Activated CD4-positive, alpha-beta T cell treated with anti-CD3 and anti-CD28 coated beads, Interleukin-2, amount 10 ng/mL, durations not matched to agents 24 days and 14 days (primary cell): ENCODE measurements around the gene SUGCT. TPM values are rescaled to one million over a fixed set of nuclear protein-coding genes. Genes with fewer than 3 reads are reported as not detected.

ENCODE experiments used
- DNase-seq: peaks from one replicate; pipeline ENCODE4 v3.0.0; 2022
- H3K27ac Mint-ChIP-seq: one replicate; pipeline ENCODE4 v1.8.0; 2022; ENCODE audit warnings: mild to moderate bottlenecking, mixed read lengths
- H3K27me3 Mint-ChIP-seq: one replicate; pipeline ENCODE4 v1.8.0; 2022; ENCODE audit warnings: mixed read lengths
- H3K36me3 Mint-ChIP-seq: one replicate; pipeline ENCODE4 v1.8.0; 2022; ENCODE audit warnings: low read depth, mild to moderate bottlenecking, mixed read lengths
- H3K4me1 Mint-ChIP-seq: one replicate; pipeline ENCODE4 v1.8.0; 2021; ENCODE audit warnings: mixed read lengths
- H3K4me3 Mint-ChIP-seq: one replicate; pipeline ENCODE4 v1.8.0; 2022; ENCODE audit warnings: mild to moderate bottlenecking, moderate library complexity, mixed read lengths
- H3K9me3 Mint-ChIP-seq: one replicate; pipeline ENCODE4 v1.8.0; 2021; ENCODE audit warnings: mixed read lengths
- intact Hi-C: fragments of 100-400 bp; cut with micrococcal nuclease; formaldehyde crosslinking; loops from one replicate; pipeline ENCODE4 v1.15.1; 2023
- total RNA-seq: library from RNA; stranded (reverse); gene quantifications from 2 replicates; pipeline ENCODE4 v1.2.3, GENCODE V29; 2022

The SUGCT gene
- total RNA-seq, 1 donor from 2014 or later: 0.91 TPM

GRCh38 chr7:40760293-40760964, 625.6 kb downstream of the SUGCT start:
- intact Hi-C loops: no loop called here
- Mint-ChIP-seq H3K4me3 (no peak overlapping the region), H3K4me1 (no peaks in the 10 kb centered on the region), H3K9me3 (no peaks in the 10 kb centered on the region), H3K27me3 (no peaks in the 10 kb centered on the region), H3K36me3 (no peaks in the 10 kb centered on the region), H3K27ac (no peak overlapping the region)
- DNase-seq: no peak

DNA sequence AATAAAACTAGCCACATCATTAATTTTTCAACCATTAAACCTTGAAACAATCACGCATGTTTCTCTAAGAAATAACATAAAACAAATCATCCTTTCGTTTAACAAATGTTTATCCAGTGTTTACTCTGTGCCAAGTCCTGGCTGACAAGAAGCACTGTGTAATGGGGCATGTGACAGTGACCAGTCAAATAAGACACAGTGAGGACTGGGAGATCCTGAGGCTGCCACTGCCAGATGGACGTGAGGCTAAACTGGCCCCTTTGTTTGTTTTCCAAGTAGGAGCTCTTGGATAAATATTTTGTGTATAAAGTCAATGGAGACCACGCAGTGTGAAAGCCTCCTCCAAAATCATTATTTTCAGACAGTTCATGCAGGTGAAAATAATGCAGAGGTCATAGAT, 626.2 kb downstream of the SUGCT start:
- no peaks in the 10 kb centered on the region for H3K36me3 Mint-ChIP-seq
- no peaks in the 10 kb centered on the region for H3K9me3 Mint-ChIP-seq
- intact Hi-C loops: no loop called here
- no peak overlapping the region for H3K27ac Mint-ChIP-seq
- no peak overlapping the region for H3K4me3 Mint-ChIP-seq
- DNase-seq: no peak
- no peaks in the 10 kb centered on the region for H3K27me3 Mint-ChIP-seq
- no peaks in the 10 kb centered on the region for H3K4me1 Mint-ChIP-seq

GRCh38 chr7:40761762-40762560, 627.2 kb downstream of the SUGCT start:
- no peak overlapping the region for H3K4me3 Mint-ChIP-seq
- no peak for DNase-seq
- intact Hi-C loops: no loop called here

GRCh38 chr7:40763319-40764287, 628.8 kb downstream of the SUGCT start:
- Mint-ChIP-seq H3K9me3 (no peaks in the 10 kb centered on the region), H3K27me3 (no peaks in the 10 kb centered on the region), H3K36me3 (no peaks in the 10 kb centered on the region), H3K27ac (no peak overlapping the region), H3K4me3 (no peak overlapping the region), H3K4me1 (no peaks in the 10 kb centered on the region)
- intact Hi-C loops: no loop called here
- DNase-seq: no peak

More at GRCh38 chr7:40761762-40762560, 627.2 kb downstream of the SUGCT start:
- H3K4me1 Mint-ChIP-seq: no peaks in the 10 kb centered on the region
- H3K36me3 Mint-ChIP-seq: no peaks in the 10 kb centered on the region
- H3K27ac Mint-ChIP-seq: no peak overlapping the region
- no peaks in the 10 kb centered on the region for H3K27me3 Mint-ChIP-seq
- H3K9me3 Mint-ChIP-seq: no peaks in the 10 kb centered on the region

- Mint-ChIP-seq H3K4me1 (no peaks in the 10 kb centered on the region), H3K27me3 (no peaks in the 10 kb centered on the region), H3K36me3 (no peaks in the 10 kb centered on the region), H3K4me3 (no peak overlapping the region), H3K27ac (no peak overlapping the region), H3K9me3 (no peaks in the 10 kb centered on the region)
- no peak for DNase-seq
- intact Hi-C loops: no loop called here
These were observed 630.8 kb downstream of the SUGCT start for GRCh38 chr7:40765639-40766038.

DNA sequence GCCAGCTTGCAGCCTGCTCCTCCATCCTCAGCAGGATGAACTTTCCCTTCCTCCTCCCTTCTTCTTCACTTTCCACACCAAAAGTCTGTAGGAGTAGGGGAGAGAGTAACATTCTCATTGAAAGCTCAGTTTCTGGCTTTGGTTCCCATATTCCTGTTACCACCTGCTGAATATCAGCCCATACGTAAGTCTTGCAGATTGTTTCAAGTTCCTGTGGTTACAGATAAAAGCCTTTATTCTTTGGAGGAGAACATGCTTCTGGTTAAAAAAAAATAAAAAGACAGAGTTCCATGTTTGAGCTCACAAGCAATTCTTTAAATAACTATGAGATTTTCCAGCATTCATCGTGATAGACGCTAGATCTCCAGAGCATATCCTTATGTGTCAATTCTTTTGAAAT, 637.3 kb downstream of the SUGCT start:
- Mint-ChIP-seq H3K27ac (no peak overlapping the region), H3K36me3 (no peaks in the 10 kb centered on the region), H3K9me3 (no peaks in the 10 kb centered on the region), H3K27me3 (no peaks in the 10 kb centered on the region), H3K4me3 (no peak overlapping the region), H3K4me1 (no peaks in the 10 kb centered on the region)
- intact Hi-C loops: no loop called here
- DNase-seq: no peak

DNA sequence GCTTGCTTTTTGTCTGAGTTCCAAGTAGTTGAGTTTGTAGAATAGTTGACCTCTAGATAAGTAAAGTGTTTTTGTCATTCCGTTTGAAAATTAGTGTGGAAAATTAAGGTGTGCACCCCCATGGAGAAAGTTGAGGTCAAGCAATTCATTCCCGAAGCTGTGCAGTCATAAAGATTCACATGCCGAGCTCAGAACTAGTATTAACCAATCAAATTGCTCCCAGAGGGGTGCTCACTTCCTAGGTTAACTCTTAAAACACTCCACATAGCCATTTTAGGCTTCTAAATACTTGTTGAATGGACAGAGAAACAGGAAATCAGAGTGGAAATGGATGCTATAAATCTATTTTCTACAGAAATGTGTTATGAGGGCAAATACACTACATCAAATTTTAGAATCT, 638.9 kb downstream of the SUGCT start:
- no peaks in the 10 kb centered on the region for H3K36me3 Mint-ChIP-seq
- no peak overlapping the region for H3K4me3 Mint-ChIP-seq
- no peaks in the 10 kb centered on the region for H3K9me3 Mint-ChIP-seq
- no peaks in the 10 kb centered on the region for H3K4me1 Mint-ChIP-seq
- H3K27ac Mint-ChIP-seq: no peak overlapping the region
- no peak for DNase-seq
- intact Hi-C loops: no loop called here
- H3K27me3 Mint-ChIP-seq: no peaks in the 10 kb centered on the region

DNA sequence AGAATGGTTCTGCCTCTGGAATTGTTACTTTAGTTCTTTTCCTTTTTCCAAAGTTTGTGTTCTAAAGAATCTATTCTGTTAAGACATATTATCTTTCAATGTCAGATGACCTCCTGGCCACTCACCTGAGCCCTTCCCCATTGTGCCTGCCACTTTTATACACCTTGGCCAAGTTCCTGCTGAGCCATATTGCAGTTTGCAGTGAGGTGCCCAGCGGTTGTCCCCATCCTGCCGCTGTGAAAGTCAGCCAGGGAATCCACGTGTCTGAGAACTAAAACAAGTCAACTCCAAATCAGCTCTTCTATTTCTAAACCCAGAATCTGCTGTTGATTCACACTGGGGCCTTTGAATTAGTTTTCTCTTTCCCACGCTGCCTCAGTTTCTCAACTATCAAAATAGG, 641.1 kb downstream of the SUGCT start:
- no peak for DNase-seq
- H3K27ac Mint-ChIP-seq: no peak overlapping the region
- H3K36me3 Mint-ChIP-seq: no peaks in the 10 kb centered on the region
- H3K9me3 Mint-ChIP-seq: no peaks in the 10 kb centered on the region
- intact Hi-C loops: no loop called here
- no peaks in the 10 kb centered on the region for H3K4me1 Mint-ChIP-seq
- H3K27me3 Mint-ChIP-seq: no peaks in the 10 kb centered on the region
- H3K4me3 Mint-ChIP-seq: no peak overlapping the region

GRCh38 chr7:40777730-40778312, 643.0 kb downstream of the SUGCT start:
- no peak overlapping the region for H3K27ac Mint-ChIP-seq
- no peak for DNase-seq
- H3K36me3 Mint-ChIP-seq: no peaks in the 10 kb centered on the region
- peaks cover 1% of the 10 kb centered on the region for H3K27me3 Mint-ChIP-seq
- no peak overlapping the region for H3K4me3 Mint-ChIP-seq
- no peaks in the 10 kb centered on the region for H3K4me1 Mint-ChIP-seq
- intact Hi-C loops: no loop called here
- no peaks in the 10 kb centered on the region for H3K9me3 Mint-ChIP-seq

- no peak for DNase-seq
- Mint-ChIP-seq H3K4me1 (no peaks in the 10 kb centered on the region), H3K4me3 (no peak overlapping the region), H3K27me3 (peaks cover 1% of the 10 kb centered on the region), H3K9me3 (no peaks in the 10 kb centered on the region), H3K27ac (no peak overlapping the region), H3K36me3 (no peaks in the 10 kb centered on the region)
- intact Hi-C loops: no loop called here
These were observed 645.7 kb downstream of the SUGCT start for GRCh38 chr7:40780460-40780859.

- no peak overlapping the region for H3K4me3 Mint-ChIP-seq
- H3K27me3 Mint-ChIP-seq: peaks cover 1% of the 10 kb centered on the region
- H3K36me3 Mint-ChIP-seq: no peaks in the 10 kb centered on the region
- no peak overlapping the region for H3K27ac Mint-ChIP-seq
- H3K4me1 Mint-ChIP-seq: no peaks in the 10 kb centered on the region
- no peaks in the 10 kb centered on the region for H3K9me3 Mint-ChIP-seq
- DNase-seq: no peak
- intact Hi-C loops: no loop called here
These were observed 648.0 kb downstream of the SUGCT start for GRCh38 chr7:40782836-40783235.

DNA sequence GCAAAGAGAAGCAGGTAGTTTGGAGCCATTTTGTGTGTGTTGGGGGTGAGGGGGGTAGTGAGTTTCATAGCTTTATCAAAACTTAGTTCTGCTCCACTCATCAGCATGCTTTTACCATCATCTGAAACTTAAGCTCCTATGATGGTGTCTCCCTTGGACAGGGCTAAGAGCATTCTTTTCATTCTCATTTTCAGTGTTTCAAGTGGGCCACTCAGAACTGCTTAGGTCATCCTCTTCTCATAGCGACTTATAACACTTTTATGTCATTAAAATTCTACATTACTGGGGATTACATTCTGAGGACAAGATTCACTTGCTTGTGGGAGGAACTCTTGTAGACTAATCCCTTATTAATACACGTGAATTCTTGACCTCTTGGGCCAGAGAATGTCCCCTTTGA, 649.4 kb downstream of the SUGCT start:
- no peak overlapping the region for H3K4me3 Mint-ChIP-seq
- intact Hi-C loops: no loop called here
- no peaks in the 10 kb centered on the region for H3K9me3 Mint-ChIP-seq
- H3K4me1 Mint-ChIP-seq: no peaks in the 10 kb centered on the region
- no peaks in the 10 kb centered on the region for H3K36me3 Mint-ChIP-seq
- no peak overlapping the region for H3K27ac Mint-ChIP-seq
- DNase-seq: no peak
- peaks cover 1% of the 10 kb centered on the region for H3K27me3 Mint-ChIP-seq

DNA sequence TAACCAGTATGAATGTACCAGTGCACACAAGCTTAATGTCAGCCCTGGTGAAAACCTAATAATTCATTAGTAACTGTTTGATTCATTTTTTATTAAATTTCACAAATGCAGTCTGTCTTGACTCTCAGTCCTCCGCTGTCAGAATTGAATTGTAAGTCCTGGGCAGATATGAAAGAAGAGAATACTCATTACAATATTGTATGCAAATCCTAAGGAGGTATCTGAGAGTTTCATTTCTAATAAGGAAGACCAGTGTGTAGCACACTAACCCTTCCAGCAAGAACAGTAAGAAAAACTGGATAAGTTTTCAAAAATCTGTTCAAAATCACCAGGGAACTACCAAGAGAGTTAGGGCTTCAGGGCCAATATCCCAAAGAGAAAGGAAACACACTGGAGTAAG, 652.1 kb downstream of the SUGCT start:
- no peak for DNase-seq
- Mint-ChIP-seq H3K4me1 (no peaks in the 10 kb centered on the region), H3K36me3 (no peaks in the 10 kb centered on the region), H3K9me3 (no peaks in the 10 kb centered on the region), H3K27me3 (no peaks in the 10 kb centered on the region), H3K27ac (no peak overlapping the region), H3K4me3 (no peak overlapping the region)
- intact Hi-C loops: no loop called here
